ENCODE results near the gene FAM78A.

DNA sequence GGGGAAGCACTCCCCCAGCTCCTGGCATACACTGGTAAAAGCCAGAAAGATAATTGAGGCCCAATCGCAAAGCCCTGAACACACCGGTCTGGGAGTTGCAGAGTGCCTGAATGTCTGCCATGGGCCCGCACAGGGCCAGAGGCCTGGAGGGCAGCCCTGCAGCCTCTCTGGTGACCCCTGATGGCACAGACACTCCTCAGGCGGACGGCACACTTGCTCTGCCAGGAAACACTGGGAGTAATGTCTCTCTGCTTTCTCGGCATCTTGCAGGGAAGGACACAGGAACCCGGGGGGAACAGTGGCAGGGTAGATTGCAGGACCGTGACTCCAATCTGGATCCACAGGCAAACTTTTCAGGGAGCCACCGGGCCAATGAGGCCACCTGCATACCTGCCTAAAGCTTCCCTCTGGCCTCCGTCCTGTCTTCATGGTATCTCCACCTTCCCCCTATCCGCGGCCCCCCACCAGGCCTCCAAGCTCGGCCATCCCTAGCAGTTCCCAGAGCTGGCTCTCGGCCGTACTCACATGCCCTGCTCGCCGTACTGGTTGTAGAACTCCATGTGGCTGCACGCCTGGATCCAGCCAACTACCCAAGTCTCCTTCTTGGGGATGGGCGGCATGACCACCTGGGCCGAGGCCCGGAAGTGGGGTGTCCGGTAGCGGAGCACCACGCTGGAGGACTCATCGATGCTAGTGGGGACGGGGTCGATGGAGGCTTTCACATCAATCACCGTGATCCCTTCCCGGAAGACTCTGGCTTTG is 797 bp downstream of the FAM78A start:
- TF ChIP-seq POLR2A (IDR thresholded peaks at IDR 0.05; ENCODE audit: low read length) (peak; percentile 24), GATA1 (IDR thresholded peaks at IDR 0.05; ENCODE audit: low read depth, low read length) (no peak)

Measured in erythroblast (primary cell).